ENCODE measurements around the gene CCL16. TPM values are rescaled to one million over a fixed set of nuclear protein-coding genes. Genes with fewer than 3 reads are reported as not detected.
A peak's percentile ranks its signal among the peaks of the same experiment; 100 is the strongest.
"Not testable (repeated sequence)": the region's sequence is repeated elsewhere in the genome, so short reads cannot be mapped to it uniquely, and the experiment has no call there.

Gene CCL16
- total RNA-seq, 4 donors from 2014 or later: 0.42 TPM; not detected in 3

DNA sequence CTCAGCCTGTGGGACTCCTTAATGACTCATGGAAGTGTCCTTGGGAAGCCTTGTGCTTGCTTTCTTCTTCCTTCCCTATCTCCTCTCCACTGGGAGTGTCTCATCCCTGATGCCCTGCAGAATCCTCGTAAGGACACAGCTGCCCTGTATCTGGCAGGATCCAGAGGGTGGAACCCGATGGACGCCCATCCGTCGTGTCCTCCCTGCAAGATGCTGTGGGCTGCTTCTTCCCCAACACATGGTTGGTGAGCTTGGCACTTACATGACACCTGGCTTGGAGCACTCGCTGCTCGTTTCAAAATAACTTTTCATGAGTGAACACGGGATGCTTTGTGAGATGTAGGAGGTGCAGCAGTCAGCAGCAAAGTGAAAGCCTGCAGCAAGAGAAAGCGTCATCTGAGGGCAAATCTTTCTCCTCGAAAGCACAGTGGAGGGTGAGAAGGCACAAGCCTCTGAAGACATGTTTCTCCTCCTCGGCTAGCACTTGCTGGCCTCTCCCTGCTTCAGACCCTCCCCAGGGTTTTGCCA, 16.8 kb upstream of the CCL16 start:
- peak; percentile 90 for DNase-seq (ENCODE audit: extremely low spot score)
- WGBS: 80% methylated on average over 11 of the region's 11 CpGs
- H3K4me1 ChIP-seq: no peaks in the 10 kb centered on the region
- TF ChIP-seq EP300 (IDR thresholded peaks at IDR 0.05) (no peak), POLR2AphosphoS5 (IDR thresholded peaks at IDR 0.05) (no peak), CTCF (IDR thresholded peaks at IDR 0.05) (no peak), POLR2A (IDR thresholded peaks at IDR 0.05; ENCODE audit: low read depth) (no peak)
- peaks cover 0 to 8% (median 0%) of the 10 kb centered on the region in 4 donors for H3K9me3 ChIP-seq
- intact Hi-C loops (cut with DNase I): no loop called here
- no peak overlapping the region for H3K27ac ChIP-seq (replicated peaks in 1 of 4)
- peaks cover 0 to 16% (median 0%) of the 10 kb centered on the region in 4 donors for H3K27me3 ChIP-seq
- H3K36me3 ChIP-seq: no peaks in the 10 kb centered on the region
- no peak overlapping the region for H3K4me3 ChIP-seq

DNA sequence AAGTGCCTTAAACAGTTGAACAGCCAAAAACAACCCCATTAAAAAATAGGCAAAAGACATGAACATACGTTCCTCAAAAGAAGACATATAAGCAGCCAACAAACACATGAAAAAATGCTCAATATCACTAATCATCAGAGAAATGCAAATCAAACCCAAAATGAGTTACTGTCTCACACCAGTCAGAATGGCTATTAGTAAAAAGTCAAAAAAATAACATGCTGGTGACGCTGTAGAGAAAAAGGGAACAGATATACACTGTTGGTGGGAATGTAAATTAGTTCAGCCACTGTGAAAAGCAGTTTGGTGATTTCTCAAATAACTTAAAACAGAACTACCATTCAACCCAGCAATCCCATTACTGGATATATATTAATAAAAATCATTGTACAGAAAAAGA, 14.0 kb upstream of the CCL16 start:
- 79% methylated on average over 2 of the region's 2 CpGs for WGBS

DNA sequence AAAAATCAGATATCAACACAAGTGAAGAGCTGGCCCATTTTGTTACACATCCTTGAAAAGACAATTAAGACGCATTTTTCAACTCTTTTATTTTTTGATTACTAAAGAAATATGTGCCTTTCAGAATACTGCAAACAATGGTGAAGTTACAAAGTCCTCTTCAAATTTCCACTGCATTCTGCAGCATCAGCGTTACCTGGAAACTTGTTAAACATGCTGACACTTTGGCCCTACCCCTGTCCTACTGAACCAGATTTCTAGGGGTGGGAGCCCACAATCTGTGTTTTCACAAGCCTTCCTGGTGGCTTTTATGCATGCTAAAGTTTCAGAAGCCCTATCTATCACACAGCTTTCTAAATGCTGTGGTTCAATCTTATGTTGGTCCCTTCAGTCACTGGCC, 9.8 kb upstream of the CCL16 start:
- no peaks in the 10 kb centered on the region for H3K36me3 ChIP-seq
- 94% methylated on average over 2 of the region's 2 CpGs for WGBS
- no peak overlapping the region for H3K4me3 ChIP-seq
- H3K9me3 ChIP-seq: peaks cover 0 to 16% (median 6%) of the 10 kb centered on the region in 4 donors
- peaks cover 0 to 8% (median 0%) of the 10 kb centered on the region in 4 donors for H3K27me3 ChIP-seq
- DNase-seq (ENCODE audit: extremely low spot score): no peak
- TF ChIP-seq EP300 (IDR thresholded peaks at IDR 0.05) (no peak), CTCF (IDR thresholded peaks at IDR 0.05) (no peak), POLR2AphosphoS5 (IDR thresholded peaks at IDR 0.05) (no peak), POLR2A (IDR thresholded peaks at IDR 0.05; ENCODE audit: low read depth) (no peak)
- intact Hi-C loops (cut with DNase I): no loop called here
- no peaks in the 10 kb centered on the region for H3K4me1 ChIP-seq
- no peak overlapping the region for H3K27ac ChIP-seq (replicated peaks in 1 of 4)

More for the DNA sequence above, 14.0 kb upstream of the CCL16 start:
- H3K4me3 ChIP-seq; H3K27ac ChIP-seq (replicated peaks in 1 of 4); DNase-seq (ENCODE audit: extremely low spot score); H3K36me3 ChIP-seq; H3K9me3 ChIP-seq; intact Hi-C loops (cut with DNase I); H3K4me1 ChIP-seq: not testable (repeated sequence)
- H3K27me3 ChIP-seq: peaks cover 0 to 24% (median 0%) of the 10 kb centered on the region in 4 donors

- H3K9me3 ChIP-seq: peaks cover 0 to 7% (median 6%) of the 10 kb centered on the region in 4 donors
- H3K36me3 ChIP-seq: no peaks in the 10 kb centered on the region
- no peak overlapping the region for H3K4me3 ChIP-seq
- H3K4me1 ChIP-seq: no peaks in the 10 kb centered on the region
- intact Hi-C loops (cut with DNase I): no loop called here
- TF ChIP-seq EP300 (IDR thresholded peaks at IDR 0.05) (no peak), POLR2AphosphoS5 (IDR thresholded peaks at IDR 0.05) (no peak), CTCF (IDR thresholded peaks at IDR 0.05) (no peak), POLR2A (IDR thresholded peaks at IDR 0.05; ENCODE audit: low read depth) (no peak)
- no peak for DNase-seq (ENCODE audit: extremely low spot score)
- H3K27me3 ChIP-seq: peaks cover 0 to 8% (median 0%) of the 10 kb centered on the region in 4 donors
- H3K27ac ChIP-seq (replicated peaks in 1 of 4): no peak overlapping the region
Observed at GRCh38 chr17:35988164-35988563, 6.9 kb upstream of the CCL16 start.

DNA sequence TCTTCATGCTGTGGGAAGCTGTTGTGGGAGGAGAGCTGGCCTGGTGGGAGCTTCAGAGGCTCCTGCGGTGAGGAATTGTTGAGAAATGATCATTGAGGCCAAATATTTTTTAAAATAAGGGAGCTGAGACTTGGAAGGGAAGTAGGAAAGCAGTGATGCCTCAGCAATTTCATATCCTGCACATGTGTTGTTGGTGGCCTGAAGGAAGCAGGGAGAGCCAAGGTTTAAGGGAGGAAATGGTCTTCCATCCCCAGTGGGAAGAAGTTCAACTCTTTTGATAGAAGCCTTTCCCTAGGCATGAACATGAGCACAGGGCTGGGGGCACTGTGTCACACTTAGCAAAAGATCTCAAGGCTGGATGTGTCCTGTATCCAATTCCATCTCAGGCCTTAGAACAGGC, 5.3 kb upstream of the CCL16 start, which contains the start of gene CCL14:
TSS of gene CCL14 (minus strand) at position 87 of the 400 bp plus-strand sequence. CDS start at position 7, 80 bp downstream.
- peak within 1 kb of the TSS; percentile 30 to 45 (median 32) for H3K4me3 ChIP-seq
- no peak for TF ChIP-seq CTCF (IDR thresholded peaks at IDR 0.05)
- no peaks in the 10 kb centered on the region for H3K4me1 ChIP-seq
- peaks cover 0 to 7% (median 6%) of the 10 kb centered on the region in 4 donors for H3K9me3 ChIP-seq
- H3K27ac ChIP-seq (replicated peaks in 1 of 4): peak within 1 kb of the TSS in 2 of 4 donors; percentile 7 to 11
- H3K27me3 ChIP-seq: no peaks in the 10 kb centered on the region
- 58% methylated on average over 1 of the region's 1 CpG for WGBS
- no peak for DNase-seq (ENCODE audit: extremely low spot score)
- no peaks in the 10 kb centered on the region for H3K36me3 ChIP-seq
- intact Hi-C loops (cut with DNase I): no loop called here
